Measurements from ENCODE around the gene KCNK15.

The KCNK15 gene

GRCh38 chr20:44788706-44789456 is 43.2 kb downstream of the KCNK15 start:
- no peak for DNase-seq (ENCODE audit: low read depth)

DNA sequence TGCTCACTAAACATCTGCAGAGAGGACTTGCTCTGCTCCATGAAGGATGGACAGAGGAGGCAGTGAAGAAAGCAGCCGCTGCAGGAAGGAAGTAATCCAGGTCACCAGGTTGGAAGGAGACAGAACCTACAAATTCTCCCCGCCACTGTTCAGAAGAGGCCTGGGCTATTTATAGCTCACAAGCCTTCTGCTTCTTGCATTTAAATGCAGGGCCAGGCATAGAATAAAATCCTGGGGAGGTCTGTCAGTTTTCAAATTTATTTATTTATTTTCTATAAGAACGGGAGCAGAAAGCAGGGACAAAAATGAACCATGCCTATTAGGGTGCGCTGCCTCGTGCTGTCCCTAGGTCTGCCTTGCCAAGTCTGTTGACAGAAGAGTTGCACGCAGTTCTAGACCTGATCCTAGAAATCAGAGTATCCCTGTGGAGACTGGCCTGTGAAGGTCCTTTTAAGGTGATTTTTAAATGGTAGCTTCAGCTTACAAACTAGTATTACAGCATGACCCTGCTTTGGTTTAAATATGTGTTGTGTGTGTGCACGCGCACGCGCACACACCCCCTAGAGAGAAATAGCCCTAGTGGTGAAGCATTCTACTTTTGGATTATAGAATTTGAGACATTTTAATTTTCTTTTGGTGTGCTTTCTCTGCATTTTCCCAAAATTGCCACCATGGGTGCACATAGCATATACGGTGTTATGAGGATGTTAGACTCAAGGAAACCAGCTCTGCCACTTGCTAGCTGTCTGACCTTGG is 45.2 kb downstream of the KCNK15 start:
- DNase-seq (ENCODE audit: low read depth): no peak

DNA sequence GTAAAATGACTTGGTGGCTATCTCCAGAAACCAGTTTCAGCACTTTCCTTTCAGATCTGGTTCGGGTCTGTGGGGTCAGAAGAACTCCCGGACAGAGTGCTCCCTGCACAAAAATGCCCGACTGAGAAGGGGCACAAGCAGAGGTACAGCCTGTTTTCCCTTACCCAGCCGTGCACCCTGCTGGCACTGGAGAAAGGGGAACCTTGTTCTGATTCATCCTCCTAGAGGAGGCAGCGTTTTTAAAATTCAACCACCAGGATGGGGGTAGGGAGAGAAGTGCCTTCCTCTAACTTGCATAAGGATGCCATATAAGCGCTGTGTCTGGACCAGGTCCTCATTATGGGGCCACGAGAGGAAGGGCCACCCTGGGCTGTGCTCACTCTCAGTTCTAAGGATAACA is 47.1 kb downstream of the KCNK15 start:
- no peak for DNase-seq (ENCODE audit: low read depth)

- no peak for DNase-seq (ENCODE audit: low read depth)
Observed at GRCh38 chr20:44795836-44796235, 50.2 kb downstream of the KCNK15 start.

DNA sequence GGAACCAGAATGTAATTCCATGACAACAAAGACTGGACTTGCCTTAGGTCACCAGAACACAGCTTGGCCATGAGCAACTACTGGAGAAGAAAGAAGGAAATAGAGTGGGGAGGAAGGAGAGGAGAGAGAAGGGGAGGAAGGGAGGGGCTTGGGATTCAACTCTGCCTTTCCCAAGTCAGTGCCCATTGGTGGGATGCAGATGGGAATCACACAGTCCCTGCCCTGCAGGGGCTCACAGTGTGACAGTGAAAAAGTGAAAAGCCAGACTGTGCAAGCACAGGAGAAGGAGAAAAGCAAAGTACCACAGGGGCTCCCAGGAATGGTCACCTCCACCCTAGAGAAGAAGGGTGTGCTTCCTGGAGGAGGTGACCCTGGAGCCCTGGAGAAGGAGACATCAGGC is 50.6 kb downstream of the KCNK15 start:
- DNase-seq (ENCODE audit: low read depth): no peak

DNA sequence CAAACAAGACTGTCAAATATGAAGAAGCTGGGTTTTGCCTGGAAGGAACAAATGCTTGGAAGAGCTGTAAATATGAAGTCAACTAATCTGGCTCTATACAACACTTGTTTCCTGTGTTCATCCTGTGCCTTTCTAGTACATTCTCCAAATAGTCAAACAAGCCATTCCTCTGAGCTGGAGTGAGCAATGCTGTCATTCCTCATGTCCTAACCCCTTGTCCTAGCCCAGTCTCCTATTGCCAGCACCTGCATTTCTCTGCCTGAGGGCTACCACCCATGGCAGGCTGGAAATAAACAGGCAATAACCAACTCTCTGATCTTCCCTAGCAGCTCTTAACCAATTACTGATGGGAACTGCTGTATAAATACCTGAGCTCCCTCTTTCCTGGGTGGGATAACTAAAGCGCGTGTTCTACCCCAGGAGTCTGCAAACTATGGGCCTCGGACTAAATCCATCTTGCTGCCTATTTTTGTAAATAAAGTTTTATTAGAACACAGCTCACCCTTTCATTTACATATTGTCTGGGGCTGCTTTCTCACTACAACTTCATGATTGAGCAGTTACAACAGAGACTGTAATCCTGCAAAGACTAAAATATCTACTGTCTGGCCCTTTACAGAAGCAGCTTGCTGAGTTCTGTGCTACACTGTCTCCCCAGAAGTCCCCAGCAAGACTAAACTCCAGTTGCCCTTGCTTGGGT is 51.2 kb downstream of the KCNK15 start:
- no peak for DNase-seq (ENCODE audit: low read depth)

DNA sequence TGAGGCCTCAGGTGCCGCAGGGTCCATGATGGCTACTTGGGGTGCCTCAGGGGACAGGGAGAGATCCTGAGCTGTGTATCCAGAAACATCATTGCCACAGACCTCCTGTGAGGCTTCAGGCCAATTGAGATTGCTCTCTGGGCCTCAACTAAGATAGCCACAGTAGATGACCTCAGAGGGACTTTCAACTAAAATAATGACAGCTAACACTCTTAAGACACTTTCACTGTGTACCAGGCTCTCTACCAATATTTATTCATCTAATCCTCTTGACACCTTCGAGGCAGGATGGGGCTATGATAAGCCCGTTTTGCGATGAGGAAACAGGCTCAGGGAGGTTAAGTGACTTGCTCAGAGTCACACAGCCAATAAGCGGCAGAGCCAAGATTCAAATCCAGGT is 54.0 kb downstream of the KCNK15 start:
- DNase-seq (ENCODE audit: low read depth): no peak

DNA sequence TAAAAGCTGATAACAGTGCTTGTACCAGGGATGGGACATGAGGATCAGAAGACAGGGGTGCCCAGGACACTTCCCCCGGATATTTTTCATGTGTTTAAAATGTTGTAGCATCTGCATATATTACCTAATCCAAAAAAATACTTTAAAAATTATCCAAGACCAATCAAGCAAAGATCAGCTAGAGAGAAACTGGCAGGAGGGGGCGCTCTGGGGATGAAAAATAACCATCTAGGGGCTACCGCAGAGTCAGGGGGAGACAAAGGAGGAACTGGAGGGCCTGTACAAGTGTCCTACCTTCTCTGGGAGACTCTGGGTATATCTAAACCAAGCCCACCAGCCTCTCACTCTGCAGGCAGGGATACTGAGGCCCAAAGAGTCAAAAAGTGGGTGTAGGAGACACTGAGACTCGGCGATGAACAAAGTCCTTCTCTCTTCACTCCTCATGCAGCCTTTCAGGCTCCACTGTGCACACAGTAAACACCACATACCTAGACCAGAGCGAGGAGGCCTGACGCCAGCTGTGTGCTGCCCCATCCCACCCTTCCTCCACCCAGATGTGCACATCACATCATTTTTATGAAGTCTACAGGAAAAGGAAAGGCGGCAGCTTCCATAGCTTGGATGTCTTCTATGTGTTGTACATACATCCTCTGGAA is 54.9 kb downstream of the KCNK15 start:
- DNase-seq (ENCODE audit: low read depth): no peak
